ENCODE data around the gene LIF.
"Not testable (repeated sequence)": the region's sequence is repeated elsewhere in the genome, so short reads cannot be mapped to it uniquely, and the experiment has no call there.

Gene LIF

DNA sequence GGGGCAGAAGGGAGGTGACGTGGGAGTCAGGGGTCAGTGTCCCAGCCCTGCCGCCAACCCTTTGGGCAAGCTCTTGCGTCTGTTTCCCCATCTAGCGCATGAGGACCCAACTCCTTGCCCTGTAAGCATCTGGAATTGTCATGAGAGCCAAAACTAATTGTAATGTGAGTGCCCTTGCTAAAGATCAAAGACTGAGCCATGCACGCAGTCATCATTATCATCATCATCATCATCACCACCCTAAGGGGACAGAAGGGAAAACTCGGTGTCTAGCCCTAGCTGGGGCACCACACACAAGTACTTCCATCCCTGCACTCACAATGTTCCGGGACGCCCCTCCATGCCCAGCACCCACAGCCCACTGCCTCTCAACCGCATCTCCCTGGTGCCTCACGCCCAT, 2.5 kb downstream of the LIF start:
- DNase-seq (no peak), ATAC-seq (no peak)
- H3K4me3 Mint-ChIP-seq, result peak overlapping the region; percentile 96 to 100
- no peaks in the 10 kb centered on the region for H3K27me3 Mint-ChIP-seq
- H3K27ac Mint-ChIP-seq, result peak overlapping the region; percentile 21 to 97
- peaks cover 91% of the 10 kb centered on the region for H3K4me1 Mint-ChIP-seq
- no peaks in the 10 kb centered on the region for H3K9me3 Mint-ChIP-seq

DNA sequence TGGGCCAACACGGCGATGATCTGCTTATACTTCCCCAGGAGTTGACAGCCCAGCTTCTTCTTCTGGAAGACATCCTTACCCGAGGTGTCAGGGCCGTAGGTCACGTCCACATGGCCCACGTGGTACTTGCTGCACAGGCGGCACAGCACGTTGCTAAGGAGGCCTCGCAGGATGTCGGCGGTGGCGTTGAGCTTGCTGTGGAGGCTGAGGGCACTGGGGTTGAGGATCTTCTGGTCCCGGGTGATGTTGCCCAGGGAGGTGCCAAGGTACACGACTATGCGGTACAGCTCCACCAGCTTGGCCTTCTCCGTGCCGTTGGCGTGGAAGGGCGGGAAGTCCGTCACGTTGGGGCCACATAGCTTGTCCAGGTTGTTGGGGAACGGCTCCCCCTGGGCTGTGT, 2.9 kb downstream of the LIF start:
- H3K27ac Mint-ChIP-seq, result peak overlapping the region; percentile 84 to 85
- H3K9me3 Mint-ChIP-seq, result no peaks in the 10 kb centered on the region
- ATAC-seq (no peak), DNase-seq (no peak)
- H3K4me3 Mint-ChIP-seq, result peak overlapping the region; percentile 96 to 100
- peaks cover 91% of the 10 kb centered on the region for H3K4me1 Mint-ChIP-seq
- H3K27me3 Mint-ChIP-seq, result no peaks in the 10 kb centered on the region

DNA sequence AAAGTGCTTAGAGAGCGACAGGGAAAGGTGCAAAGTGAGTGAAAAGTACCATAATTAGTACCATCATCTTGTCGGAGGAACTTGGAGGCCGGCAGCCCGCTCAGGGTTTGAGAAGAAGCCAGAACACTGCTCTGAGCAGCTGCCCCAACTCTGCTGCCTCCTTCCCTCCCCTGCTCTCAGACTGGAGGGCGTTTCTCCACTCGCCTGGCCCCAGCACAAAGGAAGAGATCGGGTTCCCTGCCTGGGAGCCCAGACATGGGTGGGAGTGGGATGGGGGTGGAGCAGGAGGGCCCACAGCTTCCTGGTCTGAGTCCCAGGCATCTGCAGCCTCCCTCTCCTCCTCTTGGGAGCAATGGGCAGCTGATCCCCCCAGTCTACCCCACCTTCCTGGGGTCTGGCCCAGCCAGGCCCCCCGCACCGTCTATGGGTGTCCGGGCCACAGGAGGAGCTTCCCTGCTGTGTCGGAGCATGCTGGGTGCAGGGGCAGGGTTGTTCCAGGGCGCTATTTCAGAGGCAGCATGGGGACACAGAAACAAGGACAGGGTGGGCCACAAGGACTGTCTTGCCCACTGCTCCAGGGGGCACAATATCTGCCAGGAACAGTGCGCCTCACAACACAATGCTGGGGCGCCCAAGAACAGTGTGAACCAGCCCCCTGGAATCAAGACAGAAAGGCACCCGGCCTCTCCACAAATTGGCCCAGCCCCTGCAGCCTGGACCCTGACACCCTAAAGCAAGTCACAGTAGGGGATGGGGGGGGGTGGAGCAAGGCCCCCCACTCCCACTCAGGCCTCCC, 4.8 kb downstream of the LIF start:
- Mint-ChIP-seq H3K4me1 (peaks cover 88% of the 10 kb centered on the region), H3K4me3 (peak overlapping the region; percentile 96 to 100), H3K27me3 (no peaks in the 10 kb centered on the region), H3K27ac (peak overlapping the region; percentile 29 to 66), H3K9me3 (no peaks in the 10 kb centered on the region)
- DNase-seq (no peak), ATAC-seq (no peak)

DNA sequence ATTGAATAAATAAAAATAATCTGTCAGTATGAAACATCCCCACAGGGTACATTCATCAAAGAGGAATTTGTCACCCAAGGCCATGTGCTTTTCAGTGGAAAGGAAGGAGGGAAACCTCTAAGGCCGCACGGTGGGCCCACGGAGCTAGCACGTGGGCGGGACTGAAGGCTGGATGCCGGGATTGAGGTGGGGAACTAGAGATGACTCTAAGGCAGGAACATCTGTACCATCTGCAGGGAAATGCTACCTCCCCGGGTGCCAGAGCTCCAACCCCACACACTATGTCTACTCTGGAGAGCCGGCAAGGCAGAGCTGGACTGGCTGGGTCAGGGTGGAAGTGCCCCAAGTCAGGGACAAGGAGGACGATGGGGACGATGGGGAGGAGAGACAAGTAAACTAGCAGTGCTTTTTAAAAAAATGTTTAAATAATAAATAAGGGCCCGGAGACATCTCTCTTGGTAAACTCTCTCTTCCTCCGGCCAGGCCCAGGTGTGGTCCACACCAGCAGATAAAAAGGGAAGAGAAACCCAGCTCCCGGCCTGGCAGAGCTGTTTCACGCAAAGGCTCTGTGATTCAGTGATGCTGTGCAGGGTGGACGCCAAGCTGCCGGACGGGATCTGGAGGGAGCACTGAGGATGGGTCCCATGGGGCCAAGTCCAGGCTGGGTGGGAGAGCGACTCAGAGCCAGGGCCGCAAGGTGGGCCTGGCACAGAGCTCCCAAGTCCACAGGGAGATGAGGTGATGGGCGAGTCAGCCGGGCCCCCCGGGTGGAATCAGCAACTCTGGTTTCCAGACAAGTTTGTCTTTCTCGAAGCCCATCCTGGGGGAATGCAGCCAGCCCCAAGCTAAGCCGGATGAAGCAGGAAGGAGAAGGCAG, 5.8 kb downstream of the LIF start:
- Mint-ChIP-seq H3K4me1 (peaks cover 89% of the 10 kb centered on the region), H3K27ac (peak overlapping the region in 1 of 2 donors; percentile 23), H3K4me3 (peak overlapping the region in 1 of 2 donors; percentile 19), H3K9me3 (no peaks in the 10 kb centered on the region), H3K27me3 (no peaks in the 10 kb centered on the region)
- DNase-seq (no peak), ATAC-seq (no peak)

DNA sequence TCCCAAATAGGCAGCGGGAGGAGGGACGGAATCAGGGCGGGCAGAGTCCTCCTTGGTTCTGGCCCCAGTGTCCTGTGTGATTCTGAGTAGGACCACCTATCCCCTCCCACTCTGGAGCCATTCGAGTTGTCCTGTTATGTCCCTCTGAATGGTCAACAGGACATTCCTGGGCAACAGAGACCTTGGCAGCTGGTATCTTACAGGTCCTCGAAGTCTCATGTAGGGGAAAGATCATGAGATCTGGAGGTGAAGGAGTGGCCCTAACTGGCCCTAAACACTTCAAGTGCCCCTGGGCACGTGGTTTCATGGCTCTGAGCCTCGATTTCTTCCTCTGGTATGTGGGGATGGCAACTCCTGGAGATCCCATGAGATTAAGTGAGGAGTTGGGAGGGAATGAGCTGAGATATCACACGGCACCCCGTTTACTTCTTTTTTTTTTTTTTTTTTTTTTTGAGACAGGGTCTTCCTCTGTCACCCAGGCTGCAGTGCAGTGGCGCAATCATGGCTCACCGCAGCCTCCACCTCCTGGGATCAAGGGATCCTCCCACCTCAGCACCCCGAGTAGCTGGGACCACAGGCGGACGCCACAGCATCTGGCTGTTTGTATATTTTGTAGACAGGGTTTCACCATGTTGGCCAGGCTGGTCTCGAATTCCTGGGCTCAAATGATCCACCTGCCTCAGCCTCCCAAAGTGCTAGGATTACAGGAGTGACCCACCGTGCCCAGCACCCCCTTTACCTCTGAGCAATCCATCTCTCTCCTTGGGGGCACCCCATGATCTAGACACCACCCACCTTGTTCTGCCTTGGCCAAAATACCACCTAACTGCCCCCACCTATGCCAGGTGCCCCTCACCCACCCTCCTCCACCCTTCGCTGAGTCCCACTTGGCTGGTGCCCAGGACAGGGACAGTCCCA, 6.8 kb downstream of the LIF start:
- ATAC-seq (peak; percentile 21), DNase-seq (peak in 1 of 2 donors; percentile 45)
- Mint-ChIP-seq H3K4me3 (no peak overlapping the region), H3K27me3 (no peaks in the 10 kb centered on the region), H3K4me1 (peaks cover 89% of the 10 kb centered on the region), H3K9me3 (no peaks in the 10 kb centered on the region), H3K27ac (peak overlapping the region; percentile 27 to 70)

DNA sequence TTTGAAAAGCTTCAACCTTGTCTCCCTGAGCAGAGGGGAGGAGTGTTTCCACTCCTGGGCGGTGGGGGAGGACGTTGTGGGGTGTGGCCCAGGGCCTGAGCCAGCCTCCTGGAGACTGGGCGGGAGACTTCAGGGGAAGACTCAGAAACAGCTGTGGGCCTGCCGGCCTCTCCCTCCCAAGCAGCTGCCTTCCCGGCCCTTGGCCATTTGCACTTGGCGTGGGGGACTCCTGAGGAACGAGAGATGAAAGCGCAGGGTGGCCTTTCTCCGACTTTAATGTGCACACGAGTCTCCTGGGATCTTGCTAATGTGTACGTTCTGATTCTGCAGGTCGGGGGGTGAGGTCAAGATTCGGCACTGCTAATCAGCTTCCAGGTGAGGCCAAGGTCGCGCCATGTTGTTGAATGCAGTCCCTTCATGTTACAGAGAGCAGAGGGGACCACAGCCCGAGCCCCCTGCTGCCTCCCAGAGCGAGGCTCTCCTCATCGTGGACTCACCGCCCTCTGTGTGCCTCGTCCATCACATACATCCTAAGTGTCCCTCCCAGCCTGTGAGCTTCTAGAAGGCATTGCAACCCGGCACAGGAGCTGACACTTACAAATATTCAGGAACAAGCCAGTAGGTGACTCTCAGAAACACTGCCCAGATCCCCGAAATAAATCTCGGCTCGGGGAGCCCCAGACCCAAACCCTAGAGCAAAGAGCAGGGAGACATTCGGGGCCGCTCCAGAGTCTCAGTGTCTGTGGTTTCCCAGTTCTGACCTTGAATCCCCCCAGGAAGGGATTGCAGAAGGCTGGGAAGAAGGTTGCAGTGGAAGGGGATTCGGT, 7.7 kb downstream of the LIF start:
- Mint-ChIP-seq H3K9me3 (no peaks in the 10 kb centered on the region), H3K27me3 (no peaks in the 10 kb centered on the region), H3K4me1 (peaks cover 83% of the 10 kb centered on the region), H3K27ac (peak overlapping the region in 1 of 2 donors; percentile 13), H3K4me3 (no peak overlapping the region)
- DNase-seq (peak in 1 of 2 donors; percentile 49), ATAC-seq (peak; percentile 46)

DNA sequence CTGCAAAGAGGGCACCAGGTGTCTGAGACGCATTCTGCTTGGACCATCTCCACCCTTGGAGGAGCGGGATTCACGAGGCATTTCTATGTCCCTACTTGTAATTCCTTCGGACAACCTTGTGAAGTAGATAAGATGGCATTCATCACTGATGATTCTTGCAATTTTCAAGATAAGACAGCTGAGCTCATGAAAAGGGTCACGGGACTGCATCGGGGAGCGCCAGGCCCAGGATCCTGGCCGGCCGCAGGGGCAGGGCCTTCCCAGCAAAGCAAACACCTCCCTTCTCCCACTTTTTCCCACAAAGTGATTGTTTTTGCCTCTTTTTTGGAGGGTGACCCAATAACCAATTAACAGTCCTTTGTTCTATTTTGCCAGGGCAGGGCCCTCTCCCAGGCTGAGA, 8.4 kb downstream of the LIF start:
- DNase-seq (no peak), ATAC-seq (no peak)
- H3K4me3 Mint-ChIP-seq, result no peak overlapping the region
- no peaks in the 10 kb centered on the region for H3K27me3 Mint-ChIP-seq
- no peak overlapping the region for H3K27ac Mint-ChIP-seq
- peaks cover 76% of the 10 kb centered on the region for H3K4me1 Mint-ChIP-seq
- no peaks in the 10 kb centered on the region for H3K9me3 Mint-ChIP-seq

DNA sequence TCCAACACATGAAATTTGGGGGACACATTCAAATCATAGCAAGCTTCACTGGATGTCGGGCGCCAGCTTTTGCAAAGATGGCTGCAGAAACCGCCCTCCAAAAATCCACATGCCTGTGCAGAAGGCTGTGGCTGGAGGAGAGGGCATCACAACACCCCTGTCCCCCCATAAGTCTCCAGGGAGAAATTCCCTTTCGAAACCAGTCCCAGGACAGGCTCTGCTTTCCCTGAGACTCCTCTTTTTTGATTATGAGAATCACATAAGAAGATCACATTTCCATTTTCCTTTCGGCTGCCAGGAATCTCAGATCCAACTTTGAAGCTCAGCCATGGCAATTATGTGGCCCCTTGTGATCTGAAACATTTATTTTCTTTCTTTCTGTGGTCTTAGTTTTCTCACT, 9.7 kb downstream of the LIF start:
- Mint-ChIP-seq H3K27ac (no peak overlapping the region), H3K4me1 (peaks cover 67% of the 10 kb centered on the region), H3K27me3 (no peaks in the 10 kb centered on the region), H3K4me3 (no peak overlapping the region), H3K9me3 (no peaks in the 10 kb centered on the region)
- DNase-seq (no peak), ATAC-seq (no peak)

DNA sequence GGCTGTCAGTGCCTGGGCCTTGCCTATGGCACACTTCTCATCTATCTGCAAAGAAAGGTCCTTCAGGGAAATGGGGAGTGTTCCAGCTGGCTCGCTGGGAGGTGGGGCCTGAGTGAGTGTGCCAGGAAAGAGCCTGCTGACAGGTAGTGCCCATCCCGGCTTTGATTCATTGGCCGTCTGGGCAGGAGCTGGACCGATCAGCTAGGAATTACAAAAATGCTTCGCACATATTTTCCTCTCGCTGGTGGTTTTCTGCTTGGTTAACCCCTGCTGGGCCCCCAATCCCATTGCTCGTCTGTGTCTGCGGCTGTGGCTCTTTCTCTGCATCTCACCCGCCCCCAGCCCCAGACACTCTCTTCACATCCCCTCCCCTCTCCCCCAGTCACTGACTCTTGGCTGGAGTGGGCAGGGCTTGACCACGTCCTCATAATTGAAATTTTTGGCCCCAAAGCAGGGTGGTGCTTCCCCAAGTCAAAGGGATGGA, 10.8 kb downstream of the LIF start:
- Mint-ChIP-seq H3K27me3 (no peaks in the 10 kb centered on the region), H3K4me3 (no peak overlapping the region), H3K9me3 (no peaks in the 10 kb centered on the region), H3K4me1 (peaks cover 57% of the 10 kb centered on the region), H3K27ac (no peak overlapping the region)
- DNase-seq (no peak), ATAC-seq (no peak)

DNA sequence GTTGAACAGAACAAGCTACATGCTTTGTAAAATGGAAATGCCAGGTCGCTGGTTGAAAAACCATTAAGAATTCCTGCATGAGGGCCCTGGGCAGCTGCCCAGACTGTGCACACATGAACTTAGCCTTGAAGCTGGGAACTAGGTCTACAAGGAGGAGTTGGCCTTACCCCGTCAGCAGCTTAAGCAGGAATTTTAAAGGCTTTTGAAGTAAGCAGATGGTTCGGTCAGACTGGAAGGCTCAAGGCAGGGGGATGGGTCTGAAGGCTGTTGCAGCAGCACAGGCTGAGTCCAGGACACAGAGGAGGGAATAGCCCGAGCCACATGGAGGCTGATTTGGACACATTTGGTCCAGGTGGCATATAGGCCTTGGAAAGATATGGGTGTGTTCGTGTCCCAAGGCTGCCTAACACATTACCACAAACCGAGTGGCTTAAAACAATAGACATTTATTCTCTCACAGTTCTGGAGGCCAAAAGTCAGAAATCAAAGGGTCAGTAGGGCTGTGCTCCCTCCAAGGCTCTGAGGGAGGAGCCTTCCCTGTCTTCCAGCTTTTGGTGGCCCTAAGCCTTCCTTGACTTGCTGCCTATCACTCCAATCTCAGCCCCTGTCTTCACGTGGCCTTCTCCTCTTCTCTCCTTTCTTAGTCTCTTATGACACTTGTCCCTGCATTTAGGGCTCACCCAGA, 11.6 kb downstream of the LIF start:
- H3K27ac Mint-ChIP-seq, result no peak overlapping the region
- peaks cover 53% of the 10 kb centered on the region for H3K4me1 Mint-ChIP-seq
- DNase-seq, result no peak

DNA sequence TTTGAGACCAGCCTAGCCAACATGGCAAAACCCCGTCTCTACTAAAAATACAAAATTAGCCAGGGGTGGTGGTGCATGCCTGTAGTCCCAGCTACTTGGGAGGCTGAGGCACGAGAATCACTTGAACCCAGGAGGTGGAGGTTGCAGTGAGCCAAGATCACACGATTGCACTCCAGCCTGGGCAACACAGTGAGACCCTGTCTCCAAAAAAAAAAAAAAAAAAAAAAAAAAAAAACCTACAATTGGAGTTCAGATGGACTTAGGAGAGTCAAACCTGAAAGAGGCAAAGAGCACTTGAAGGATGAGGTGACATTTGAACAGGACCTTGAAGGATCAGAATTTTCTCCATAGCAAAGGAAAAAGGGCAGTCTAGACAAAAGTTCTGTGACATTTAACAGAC, 12.2 kb downstream of the LIF start:
- ATAC-seq, H3K4me3 Mint-ChIP-seq, H3K27me3 Mint-ChIP-seq, H3K9me3 Mint-ChIP-seq, H3K27ac Mint-ChIP-seq, DNase-seq: not testable (repeated sequence)
- H3K4me1 Mint-ChIP-seq, result peaks cover 51% of the 10 kb centered on the region

More for the DNA sequence above, 11.6 kb downstream of the LIF start:
- no peaks in the 10 kb centered on the region for H3K9me3 Mint-ChIP-seq
- no peak overlapping the region for H3K4me3 Mint-ChIP-seq
- ATAC-seq, result no peak
- no peaks in the 10 kb centered on the region for H3K27me3 Mint-ChIP-seq

DNA sequence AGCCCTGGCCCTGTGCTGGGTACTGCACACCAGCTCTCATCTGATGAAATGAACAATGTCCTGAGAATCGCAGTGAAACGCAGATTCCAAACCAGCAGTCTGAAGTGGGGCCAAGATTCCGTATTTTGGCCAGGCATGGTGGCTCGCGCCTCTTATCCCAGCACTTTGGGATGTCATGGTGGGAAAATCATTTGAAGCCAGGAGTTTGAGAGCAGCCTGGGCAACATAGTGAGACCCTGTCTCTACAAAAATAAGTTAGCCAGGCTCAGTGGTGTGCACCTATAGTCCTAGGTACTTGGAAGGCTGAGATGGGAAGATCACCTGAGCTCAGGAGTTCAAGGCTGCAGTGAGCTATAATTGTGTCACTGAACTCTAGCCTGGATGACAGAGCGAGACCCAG, 13.0 kb downstream of the LIF start:
- Mint-ChIP-seq H3K4me1 (peaks cover 47% of the 10 kb centered on the region), H3K27ac (no peak overlapping the region), H3K4me3 (no peak overlapping the region), H3K9me3 (no peaks in the 10 kb centered on the region), H3K27me3 (no peaks in the 10 kb centered on the region)
- no peak for DNase-seq
- no peak for ATAC-seq

DNA sequence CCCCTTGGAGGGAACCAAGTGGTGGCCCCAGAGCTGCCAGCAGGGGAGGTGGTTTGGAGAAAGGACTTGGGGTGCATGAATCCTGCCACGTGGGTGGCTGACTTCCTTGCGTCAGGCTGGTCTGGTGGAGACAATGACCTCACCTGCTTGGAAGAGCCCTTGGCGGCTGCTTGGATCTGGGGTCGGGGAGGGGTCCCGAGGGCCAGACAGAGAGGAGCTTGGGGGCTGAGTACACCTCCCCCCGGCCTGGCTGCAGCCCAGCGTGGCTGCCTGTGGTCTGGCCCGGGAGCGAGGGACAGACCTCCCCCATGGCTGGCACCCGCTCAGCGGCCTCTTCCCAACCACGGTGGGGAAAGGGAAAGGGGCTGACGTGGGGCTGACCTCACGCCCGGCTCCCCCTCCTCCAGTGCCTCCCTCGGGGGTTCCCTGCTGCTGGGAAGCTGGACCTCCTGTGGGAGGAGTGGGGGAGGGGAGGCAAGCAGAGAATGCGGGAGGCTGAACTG, 13.8 kb downstream of the LIF start:
- no peak overlapping the region for H3K4me3 Mint-ChIP-seq
- no peak for DNase-seq
- no peak for ATAC-seq
- no peaks in the 10 kb centered on the region for H3K9me3 Mint-ChIP-seq
- no peaks in the 10 kb centered on the region for H3K27me3 Mint-ChIP-seq
- no peak overlapping the region for H3K27ac Mint-ChIP-seq
- H3K4me1 Mint-ChIP-seq, result peaks cover 46% of the 10 kb centered on the region
